HEK293 (cell line): Measurements from ENCODE around the gene ADGRD1.

Experiments
- CTCF ChIA-PET: fragments of 350-600 bp; formaldehyde crosslinking; extraction: SDS; loops from one replicate; lab custom pipeline; 2021; ENCODE audit warnings: antibody characterized with exemption; lab: Yijun Ruan, JAX
- POLR2A ChIA-PET: fragments of 300-600 bp; formaldehyde crosslinking; extraction: SDS; loops from one replicate; lab custom pipeline; 2020; ENCODE audit warnings: antibody characterized with exemption, inconsistent platforms; lab: Yijun Ruan, JAX
- H3K27ac ChIP-seq: fragments of 200-500 bp; sonication (Bioruptor generic); 2 replicates; pipeline ENCODE4 v1.5.1; 2014; ENCODE audit warnings: low read depth, low read length, control low read depth, inconsistent platforms; ENCODE audit errors: extremely low read depth
- H3K36me3 ChIP-seq, 2 experiments: fragments of 200-500 bp in 1 of 2; sonication (Bioruptor generic) in 1 of 2; 1 replicate in 1 of 2; 2 replicates in 1 of 2; pipeline ENCODE4 v1.5.1; 2014 to 2017; ENCODE audit warnings: inconsistent platforms in 2 of 2, low read length in 2 of 2; ENCODE audit not compliant: control insufficient read depth in 2 of 2, insufficient read depth in 1 of 2
- H3K4me1 ChIP-seq: fragments of 200-500 bp; sonication (Bioruptor generic); 2 replicates; pipeline ENCODE4 v1.5.1; 2014; ENCODE audit warnings: mild to moderate bottlenecking, low read length, inconsistent platforms; ENCODE audit not compliant: control insufficient read depth, insufficient read depth
- H3K4me3 ChIP-seq: 2 replicates; pipeline ENCODE4 v1.5.1; 2011; ENCODE audit warnings: low read depth, mild to moderate bottlenecking, control low read depth, low read length, moderate library complexity
- H3K9me3 ChIP-seq: fragments of 200-500 bp; sonication (Bioruptor generic); 2 replicates; pipeline ENCODE4 v1.5.1; 2014; ENCODE audit warnings: low read depth, low read length, inconsistent platforms; ENCODE audit not compliant: control insufficient read depth, insufficient read depth
- KLF7 ChIP-seq: fragments of 450-650 bp; formaldehyde crosslinking; IDR thresholded peaks from 2 replicates; pipeline ENCODE4 v1.5.1; 2016; ENCODE audit warnings: missing biosample characterization, missing genetic modification characterization, borderline replicate concordance
- SP7 ChIP-seq: fragments of 450-650 bp; formaldehyde crosslinking; IDR thresholded peaks from 2 replicates; pipeline ENCODE4 v1.5.1; 2016; ENCODE audit warnings: missing biosample characterization, missing genetic modification characterization
- ZNF133 ChIP-seq: fragments of 450-650 bp; formaldehyde crosslinking; IDR thresholded peaks from 2 replicates; pipeline ENCODE4 v1.5.1; 2016; ENCODE audit warnings: missing biosample characterization, missing genetic modification characterization
- ZNF140 ChIP-seq: fragments of 450-650 bp; formaldehyde crosslinking; IDR thresholded peaks from 2 replicates; pipeline ENCODE4 v1.5.1; 2016; ENCODE audit warnings: missing biosample characterization, missing genetic modification characterization
- ZNF248 ChIP-seq: fragments of 450-650 bp; formaldehyde crosslinking; IDR thresholded peaks from 2 replicates; pipeline ENCODE4 v1.5.1; 2017; ENCODE audit warnings: missing biosample characterization, missing genetic modification characterization
- ZNF324 ChIP-seq: fragments of 450-650 bp; formaldehyde crosslinking; IDR thresholded peaks from 2 replicates; pipeline ENCODE4 v1.5.1; 2016; ENCODE audit warnings: missing biosample characterization, missing genetic modification characterization
- ZNF341 ChIP-seq: fragments of 450-650 bp; formaldehyde crosslinking; IDR thresholded peaks from 2 replicates; pipeline ENCODE4; 2016; ENCODE audit warnings: low read depth, missing biosample characterization, missing genetic modification characterization
- ZNF37A ChIP-seq: fragments of 450-650 bp; IDR thresholded peaks from 2 replicates; pipeline ENCODE4 v1.5.1; 2018; ENCODE audit warnings: missing biosample characterization, missing genetic modification characterization
- ZNF391 ChIP-seq: fragments of 450-650 bp; formaldehyde crosslinking; IDR thresholded peaks from 2 replicates; pipeline ENCODE4 v1.5.1; 2016; ENCODE audit warnings: low read depth, missing biosample characterization, missing genetic modification characterization, borderline replicate concordance
- ZNF416 ChIP-seq: fragments of 450-650 bp; formaldehyde crosslinking; IDR thresholded peaks from 2 replicates; pipeline ENCODE4 v1.5.1; 2016; ENCODE audit warnings: missing biosample characterization, missing genetic modification characterization
- ZNF544 ChIP-seq: fragments of 450-650 bp; formaldehyde crosslinking; IDR thresholded peaks from 2 replicates; pipeline ENCODE4 v1.5.0; 2017; ENCODE audit warnings: missing biosample characterization, missing genetic modification characterization
- ZNF707 ChIP-seq: fragments of 450-650 bp; formaldehyde crosslinking; IDR thresholded peaks from 2 replicates; pipeline ENCODE4 v1.5.1; 2016; ENCODE audit warnings: missing biosample characterization, missing genetic modification characterization
- ZNF777 ChIP-seq: fragments of 450-650 bp; formaldehyde crosslinking; IDR thresholded peaks from 2 replicates; pipeline ENCODE4 v1.5.1; 2017; ENCODE audit warnings: missing biosample characterization, missing genetic modification characterization, borderline replicate concordance
- ZNF843 ChIP-seq: fragments of 450-650 bp; formaldehyde crosslinking; IDR thresholded peaks from 2 replicates; pipeline ENCODE4 v1.5.1; 2016; ENCODE audit warnings: missing biosample characterization, missing genetic modification characterization
- TF ChIP-seq, protein P1 (sequence below): fragments of 450-650 bp; formaldehyde crosslinking; IDR thresholded peaks from 2 replicates; pipeline ENCODE4 v1.5.0; 2017; ENCODE audit warnings: missing biosample characterization, missing genetic modification characterization, borderline replicate concordance
- TF ChIP-seq, protein P2 (sequence below): fragments of 450-650 bp; formaldehyde crosslinking; IDR thresholded peaks from 2 replicates; pipeline ENCODE4 v1.5.1; 2016; ENCODE audit warnings: missing biosample characterization, missing genetic modification characterization
- TF ChIP-seq, protein P3 (sequence below): fragments of 450-650 bp; formaldehyde crosslinking; IDR thresholded peaks from 2 replicates; pipeline ENCODE4 v1.5.1; 2016; ENCODE audit warnings: missing biosample characterization, missing genetic modification characterization
- TF ChIP-seq, protein P4 (sequence below): fragments of 450-650 bp; formaldehyde crosslinking; IDR thresholded peaks from 2 replicates; pipeline ENCODE4 v1.5.1; 2016; ENCODE audit warnings: missing biosample characterization, missing genetic modification characterization
- TF ChIP-seq, protein P5 (sequence below): fragments of 450-650 bp; formaldehyde crosslinking; IDR thresholded peaks from 2 replicates; pipeline ENCODE4 v1.5.1; 2017; ENCODE audit warnings: missing biosample characterization, missing genetic modification characterization

ADGRD1 gene

DNA sequence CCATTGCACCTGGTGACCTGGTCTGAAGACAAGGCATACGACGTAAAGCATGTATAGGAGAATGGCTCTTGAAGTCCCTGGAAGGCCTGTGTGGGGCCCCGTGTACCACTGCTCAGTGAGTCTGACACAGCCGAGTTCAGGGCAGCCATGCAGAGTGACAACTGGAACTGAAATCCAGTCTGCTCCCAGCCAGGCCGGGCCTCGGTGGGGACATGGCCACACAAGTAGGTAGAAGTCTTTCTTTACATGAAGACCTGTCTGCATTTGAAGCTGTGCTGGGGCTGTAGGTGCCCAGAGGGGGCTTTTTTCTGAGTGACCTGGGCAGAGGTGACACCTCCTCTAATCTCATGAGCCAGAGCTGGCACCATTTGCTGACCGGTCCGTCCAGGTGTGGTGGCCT is 35.7 kb downstream of the ADGRD1 start:
- POLR2A ChIA-PET = no interaction called here

More for the DNA sequence above, 35.7 kb downstream of the ADGRD1 start:
- H3K4me3 ChIP-seq = no peak overlapping the region
- no peak for TF ChIP-seq ZNF324 (tag by site-specific recombination)
- TF ChIP-seq, protein P1, sequence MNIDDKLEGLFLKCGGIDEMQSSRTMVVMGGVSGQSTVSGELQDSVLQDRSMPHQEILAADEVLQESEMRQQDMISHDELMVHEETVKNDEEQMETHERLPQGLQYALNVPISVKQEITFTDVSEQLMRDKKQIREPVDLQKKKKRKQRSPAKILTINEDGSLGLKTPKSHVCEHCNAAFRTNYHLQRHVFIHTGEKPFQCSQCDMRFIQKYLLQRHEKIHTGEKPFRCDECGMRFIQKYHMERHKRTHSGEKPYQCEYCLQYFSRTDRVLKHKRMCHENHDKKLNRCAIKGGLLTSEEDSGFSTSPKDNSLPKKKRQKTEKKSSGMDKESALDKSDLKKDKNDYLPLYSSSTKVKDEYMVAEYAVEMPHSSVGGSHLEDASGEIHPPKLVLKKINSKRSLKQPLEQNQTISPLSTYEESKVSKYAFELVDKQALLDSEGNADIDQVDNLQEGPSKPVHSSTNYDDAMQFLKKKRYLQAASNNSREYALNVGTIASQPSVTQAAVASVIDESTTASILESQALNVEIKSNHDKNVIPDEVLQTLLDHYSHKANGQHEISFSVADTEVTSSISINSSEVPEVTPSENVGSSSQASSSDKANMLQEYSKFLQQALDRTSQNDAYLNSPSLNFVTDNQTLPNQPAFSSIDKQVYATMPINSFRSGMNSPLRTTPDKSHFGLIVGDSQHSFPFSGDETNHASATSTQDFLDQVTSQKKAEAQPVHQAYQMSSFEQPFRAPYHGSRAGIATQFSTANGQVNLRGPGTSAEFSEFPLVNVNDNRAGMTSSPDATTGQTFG (tag by site-specific recombination) = no peak
- no peak for TF ChIP-seq ZNF707 (tag by site-specific recombination)
- TF ChIP-seq ZNF416 = no peak
- TF ChIP-seq ZNF140 (tag by site-specific recombination) = no peak
- TF ChIP-seq ZNF843 (tag by site-specific recombination) = no peak
- TF ChIP-seq ZNF37A (tag by site-specific recombination) = no peak
- no peak for TF ChIP-seq ZNF544 (tag by site-specific recombination)
- no peak for TF ChIP-seq ZNF391 (tag by site-specific recombination)
- TF ChIP-seq SP7 (tag by site-specific recombination) = no peak
- TF ChIP-seq, protein P2, sequence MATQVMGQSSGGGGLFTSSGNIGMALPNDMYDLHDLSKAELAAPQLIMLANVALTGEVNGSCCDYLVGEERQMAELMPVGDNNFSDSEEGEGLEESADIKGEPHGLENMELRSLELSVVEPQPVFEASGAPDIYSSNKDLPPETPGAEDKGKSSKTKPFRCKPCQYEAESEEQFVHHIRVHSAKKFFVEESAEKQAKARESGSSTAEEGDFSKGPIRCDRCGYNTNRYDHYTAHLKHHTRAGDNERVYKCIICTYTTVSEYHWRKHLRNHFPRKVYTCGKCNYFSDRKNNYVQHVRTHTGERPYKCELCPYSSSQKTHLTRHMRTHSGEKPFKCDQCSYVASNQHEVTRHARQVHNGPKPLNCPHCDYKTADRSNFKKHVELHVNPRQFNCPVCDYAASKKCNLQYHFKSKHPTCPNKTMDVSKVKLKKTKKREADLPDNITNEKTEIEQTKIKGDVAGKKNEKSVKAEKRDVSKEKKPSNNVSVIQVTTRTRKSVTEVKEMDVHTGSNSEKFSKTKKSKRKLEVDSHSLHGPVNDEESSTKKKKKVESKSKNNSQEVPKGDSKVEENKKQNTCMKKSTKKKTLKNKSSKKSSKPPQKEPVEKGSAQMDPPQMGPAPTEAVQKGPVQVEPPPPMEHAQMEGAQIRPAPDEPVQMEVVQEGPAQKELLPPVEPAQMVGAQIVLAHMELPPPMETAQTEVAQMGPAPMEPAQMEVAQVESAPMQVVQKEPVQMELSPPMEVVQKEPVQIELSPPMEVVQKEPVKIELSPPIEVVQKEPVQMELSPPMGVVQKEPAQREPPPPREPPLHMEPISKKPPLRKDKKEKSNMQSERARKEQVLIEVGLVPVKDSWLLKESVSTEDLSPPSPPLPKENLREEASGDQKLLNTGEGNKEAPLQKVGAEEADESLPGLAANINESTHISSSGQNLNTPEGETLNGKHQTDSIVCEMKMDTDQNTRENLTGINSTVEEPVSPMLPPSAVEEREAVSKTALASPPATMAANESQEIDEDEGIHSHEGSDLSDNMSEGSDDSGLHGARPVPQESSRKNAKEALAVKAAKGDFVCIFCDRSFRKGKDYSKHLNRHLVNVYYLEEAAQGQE (tag by site-specific recombination) = no peak
- TF ChIP-seq ZNF777 (tag by site-specific recombination) = no peak
- no peak for TF ChIP-seq KLF7 (tag by site-specific recombination)
- TF ChIP-seq, protein P3, sequence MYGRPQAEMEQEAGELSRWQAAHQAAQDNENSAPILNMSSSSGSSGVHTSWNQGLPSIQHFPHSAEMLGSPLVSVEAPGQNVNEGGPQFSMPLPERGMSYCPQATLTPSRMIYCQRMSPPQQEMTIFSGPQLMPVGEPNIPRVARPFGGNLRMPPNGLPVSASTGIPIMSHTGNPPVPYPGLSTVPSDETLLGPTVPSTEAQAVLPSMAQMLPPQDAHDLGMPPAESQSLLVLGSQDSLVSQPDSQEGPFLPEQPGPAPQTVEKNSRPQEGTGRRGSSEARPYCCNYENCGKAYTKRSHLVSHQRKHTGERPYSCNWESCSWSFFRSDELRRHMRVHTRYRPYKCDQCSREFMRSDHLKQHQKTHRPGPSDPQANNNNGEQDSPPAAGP (tag by site-specific recombination) = no peak
- TF ChIP-seq ZNF133 (tag by site-specific recombination) = no peak
- TF ChIP-seq, protein P4, sequence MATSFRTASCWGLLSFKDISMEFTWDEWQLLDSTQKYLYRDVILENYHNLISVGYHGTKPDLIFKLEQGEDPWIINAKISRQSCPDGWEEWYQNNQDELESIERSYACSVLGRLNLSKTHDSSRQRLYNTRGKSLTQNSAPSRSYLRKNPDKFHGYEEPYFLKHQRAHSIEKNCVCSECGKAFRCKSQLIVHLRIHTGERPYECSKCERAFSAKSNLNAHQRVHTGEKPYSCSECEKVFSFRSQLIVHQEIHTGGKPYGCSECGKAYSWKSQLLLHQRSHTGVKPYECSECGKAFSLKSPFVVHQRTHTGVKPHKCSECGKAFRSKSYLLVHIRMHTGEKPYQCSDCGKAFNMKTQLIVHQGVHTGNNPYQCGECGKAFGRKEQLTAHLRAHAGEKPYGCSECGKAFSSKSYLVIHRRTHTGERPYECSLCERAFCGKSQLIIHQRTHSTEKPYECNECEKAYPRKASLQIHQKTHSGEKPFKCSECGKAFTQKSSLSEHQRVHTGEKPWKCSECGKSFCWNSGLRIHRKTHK (tag by site-specific recombination) = no peak
- TF ChIP-seq, protein P5, sequence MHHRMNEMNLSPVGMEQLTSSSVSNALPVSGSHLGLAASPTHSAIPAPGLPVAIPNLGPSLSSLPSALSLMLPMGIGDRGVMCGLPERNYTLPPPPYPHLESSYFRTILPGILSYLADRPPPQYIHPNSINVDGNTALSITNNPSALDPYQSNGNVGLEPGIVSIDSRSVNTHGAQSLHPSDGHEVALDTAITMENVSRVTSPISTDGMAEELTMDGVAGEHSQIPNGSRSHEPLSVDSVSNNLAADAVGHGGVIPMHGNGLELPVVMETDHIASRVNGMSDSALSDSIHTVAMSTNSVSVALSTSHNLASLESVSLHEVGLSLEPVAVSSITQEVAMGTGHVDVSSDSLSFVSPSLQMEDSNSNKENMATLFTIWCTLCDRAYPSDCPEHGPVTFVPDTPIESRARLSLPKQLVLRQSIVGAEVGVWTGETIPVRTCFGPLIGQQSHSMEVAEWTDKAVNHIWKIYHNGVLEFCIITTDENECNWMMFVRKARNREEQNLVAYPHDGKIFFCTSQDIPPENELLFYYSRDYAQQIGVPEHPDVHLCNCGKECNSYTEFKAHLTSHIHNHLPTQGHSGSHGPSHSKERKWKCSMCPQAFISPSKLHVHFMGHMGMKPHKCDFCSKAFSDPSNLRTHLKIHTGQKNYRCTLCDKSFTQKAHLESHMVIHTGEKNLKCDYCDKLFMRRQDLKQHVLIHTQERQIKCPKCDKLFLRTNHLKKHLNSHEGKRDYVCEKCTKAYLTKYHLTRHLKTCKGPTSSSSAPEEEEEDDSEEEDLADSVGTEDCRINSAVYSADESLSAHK (tag by site-specific recombination) = no peak
- TF ChIP-seq ZNF341 (tag by site-specific recombination) = no peak
- no peak for TF ChIP-seq ZNF248
- H3K36me3 ChIP-seq = no peaks in the 10 kb centered on the region
- CTCF ChIA-PET = no interaction called here
- H3K4me1 ChIP-seq = no peaks in the 10 kb centered on the region
- H3K27ac ChIP-seq = no peak overlapping the region
- no peaks in the 10 kb centered on the region for H3K9me3 ChIP-seq
